Fibroblast of pulmonary artery (primary cell): ENCODE measurements around the gene TNFAIP3.

Experiments
- DNase-seq: peaks from one replicate; pipeline ENCODE4 v3.0.0-alpha.2; 2010; ENCODE audit warnings: low read depth
- H3K4me3 ChIP-seq: replicated peaks from 2 replicates; pipeline ENCODE4 v1.5.1; 2011; ENCODE audit warnings: low read depth, mild to moderate bottlenecking, control low read depth, low read length, moderate library complexity
- CTCF ChIP-seq: IDR thresholded peaks from 2 replicates; pipeline ENCODE4 v1.5.1; 2011; ENCODE audit warnings: mild to moderate bottlenecking, control low read depth, low read length, inconsistent platforms; ENCODE audit errors: missing control alignments

Gene TNFAIP3

GRCh38 chr6:137925141-137925698 lies 58.2 kb downstream of the TNFAIP3 start:
- no peak for TF ChIP-seq CTCF
- no peak overlapping the region for H3K4me3 ChIP-seq
- no peak for DNase-seq

GRCh38 chr6:137926207-137926731 lies 59.2 kb downstream of the TNFAIP3 start:
- TF ChIP-seq CTCF, result no peak
- DNase-seq, result peak; percentile 71
- no peak overlapping the region for H3K4me3 ChIP-seq

GRCh38 chr6:137926985-137927384 lies 59.9 kb downstream of the TNFAIP3 start:
- DNase-seq, result no peak
- TF ChIP-seq CTCF, result no peak
- no peak overlapping the region for H3K4me3 ChIP-seq

GRCh38 chr6:137927777-137928218 lies 60.7 kb downstream of the TNFAIP3 start:
- TF ChIP-seq CTCF, result no peak
- peak; percentile 46 for DNase-seq
- no peak overlapping the region for H3K4me3 ChIP-seq

- no peak overlapping the region for H3K4me3 ChIP-seq
- DNase-seq, result no peak
- TF ChIP-seq CTCF, result no peak
Measured at GRCh38 chr6:137928286-137928685, 61.2 kb downstream of the TNFAIP3 start.

- DNase-seq, result no peak
- TF ChIP-seq CTCF, result no peak
- no peak overlapping the region for H3K4me3 ChIP-seq
Measured at GRCh38 chr6:137931849-137932465, 64.9 kb downstream of the TNFAIP3 start.
